HG02981 (cell line): ENCODE results near the gene DOCK4.

ENCODE experiments used
- ATAC-seq: cut with Tn5 transposase; IDR thresholded peaks from one replicate; pipeline ENCODE4 v1.9.1; 2021; ENCODE audit warnings: mild to moderate bottlenecking, moderate library complexity; ENCODE audit not compliant: unreplicated experiment

Gene DOCK4

DNA sequence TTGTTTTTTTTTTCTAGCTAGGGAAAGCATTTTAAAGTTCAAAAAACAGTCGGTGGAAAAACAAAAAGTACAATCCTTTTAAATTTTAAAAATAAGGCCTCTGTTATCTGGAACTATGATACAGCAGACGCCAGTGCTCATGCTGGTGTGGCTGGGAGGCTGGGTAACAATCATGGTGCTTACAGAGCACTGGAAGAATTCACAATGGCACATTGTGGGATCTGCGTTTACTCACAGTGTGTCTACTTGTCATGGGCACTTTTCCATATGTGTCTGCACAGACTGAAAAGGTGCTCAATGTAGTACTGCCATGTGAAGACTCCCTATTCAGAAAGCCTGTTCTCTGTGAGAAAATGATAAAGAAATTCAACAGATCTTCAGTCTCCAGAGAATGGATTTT is 365.7 kb downstream of the DOCK4 start:
- no peak for ATAC-seq

DNA sequence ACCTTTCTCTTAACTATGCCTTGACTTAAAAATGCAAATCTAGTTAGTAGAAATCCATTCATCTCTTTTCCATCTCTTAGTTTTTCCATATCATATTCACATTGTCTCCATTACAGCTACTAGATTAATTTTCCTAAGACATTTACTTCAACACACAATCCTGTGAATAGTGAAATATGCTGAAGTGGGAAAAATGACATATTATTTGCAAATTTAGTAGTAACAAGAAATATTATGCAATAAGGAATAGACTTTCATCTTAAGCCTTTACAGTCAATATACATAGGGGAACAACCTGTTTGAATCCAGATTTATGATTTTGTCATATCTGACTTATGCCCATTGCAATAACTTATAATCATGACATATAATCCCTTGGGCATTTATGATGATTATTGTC is 366.9 kb downstream of the DOCK4 start:
- no peak for ATAC-seq

GRCh38 chr7:111836592-111836991 is 369.6 kb downstream of the DOCK4 start:
- ATAC-seq = no peak

DNA sequence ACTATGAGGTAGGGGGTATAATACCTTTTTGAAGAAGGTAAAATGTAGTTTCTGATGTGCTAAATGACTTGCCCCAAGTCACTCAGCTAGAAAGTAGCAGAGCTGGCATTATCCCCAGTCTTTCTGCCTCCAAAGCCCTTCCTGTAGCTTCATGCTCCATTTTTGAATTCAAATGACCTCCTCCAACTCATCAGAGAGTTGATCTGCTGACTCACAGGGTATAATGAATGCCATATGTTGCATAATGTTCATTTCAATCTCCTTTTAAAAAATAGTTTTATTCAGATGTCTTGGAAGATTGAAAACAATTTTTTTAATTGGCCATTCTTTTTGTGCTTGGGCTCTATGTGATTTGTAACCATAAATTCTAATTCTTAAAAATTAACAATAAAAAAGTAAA is 371.1 kb downstream of the DOCK4 start:
- ATAC-seq = no peak

DNA sequence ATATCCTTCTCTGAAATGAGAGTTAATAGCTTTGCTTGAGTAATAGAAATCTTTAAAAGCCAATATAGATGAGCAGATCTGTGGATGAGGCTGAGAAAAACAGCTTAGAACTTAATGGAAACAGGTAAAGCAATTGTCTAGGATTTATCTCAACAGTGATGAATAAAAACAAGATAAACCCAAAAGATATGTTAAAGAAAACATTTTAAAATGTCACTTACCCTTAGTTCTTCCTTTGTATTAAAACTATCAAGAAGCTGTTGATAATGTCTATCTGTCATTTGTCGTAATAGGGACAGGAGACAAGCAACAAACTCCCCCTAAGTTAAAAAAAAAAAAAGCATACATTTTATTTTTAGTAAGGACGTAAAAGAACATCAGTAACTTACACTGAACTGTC is 371.8 kb downstream of the DOCK4 start:
- no peak for ATAC-seq

DNA sequence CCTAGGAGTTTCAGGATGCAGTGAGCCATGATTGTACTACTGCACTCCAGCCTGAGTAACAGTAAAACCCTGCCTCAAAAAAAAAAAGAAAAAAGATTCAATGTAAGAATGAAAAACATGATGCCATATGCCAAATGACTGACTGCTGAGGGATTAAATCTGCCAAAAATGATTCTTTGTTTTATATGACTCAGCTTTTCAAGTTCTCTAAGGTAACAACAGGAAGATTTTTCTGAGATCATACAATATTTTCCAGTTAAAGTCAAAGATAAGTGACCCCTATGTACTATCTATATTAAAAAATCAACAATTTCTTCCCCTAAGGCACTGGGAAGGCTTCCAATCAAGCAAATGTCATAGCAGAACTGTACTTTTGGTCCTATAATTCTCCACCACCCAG is 372.7 kb downstream of the DOCK4 start:
- no peak for ATAC-seq

DNA sequence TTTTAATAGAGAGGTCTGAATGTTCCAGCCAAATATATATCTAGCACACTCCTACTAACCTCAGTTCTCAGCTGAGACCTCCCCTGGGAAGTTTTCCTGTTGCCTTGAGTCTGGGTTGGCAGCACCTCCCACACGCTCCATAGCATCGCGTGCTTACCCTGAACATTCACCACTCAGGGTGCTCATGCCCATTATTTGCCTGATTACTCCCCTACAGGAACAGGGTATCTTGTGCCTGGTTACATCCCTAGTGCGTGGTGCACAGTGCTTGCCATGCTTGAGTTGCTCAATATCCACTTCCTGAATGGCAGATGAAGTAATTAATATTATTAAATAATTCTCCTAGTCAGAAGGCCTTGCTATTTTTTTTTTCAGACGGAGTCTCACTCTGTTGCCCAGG is 374.0 kb downstream of the DOCK4 start:
- ATAC-seq = no peak

GRCh38 chr7:111829221-111829620 is 377.0 kb downstream of the DOCK4 start:
- ATAC-seq = no peak

GRCh38 chr7:111827863-111828504 is 378.2 kb downstream of the DOCK4 start:
- no peak for ATAC-seq

DNA sequence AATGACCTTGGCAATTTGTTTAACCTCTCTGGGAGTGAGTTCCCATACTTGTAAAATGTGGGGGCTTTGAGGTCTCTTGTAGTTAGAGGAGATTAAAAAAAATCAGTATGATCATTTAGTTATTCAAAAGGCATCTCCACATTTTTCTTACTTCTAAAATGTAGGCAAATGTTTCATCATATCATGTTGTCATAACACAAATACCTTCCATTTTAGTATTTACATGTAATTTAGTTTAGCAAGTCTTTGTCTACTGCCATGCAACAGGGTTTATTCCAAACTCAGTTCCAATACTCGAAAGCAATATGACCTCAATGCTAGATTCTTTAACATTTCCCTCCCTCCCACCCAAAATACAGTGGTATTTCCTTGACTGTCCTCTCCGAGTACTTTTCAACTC is 381.2 kb downstream of the DOCK4 start:
- no peak for ATAC-seq

GRCh38 chr7:111823826-111824225 is 382.4 kb downstream of the DOCK4 start:
- no peak for ATAC-seq

- no peak for ATAC-seq
Measured at GRCh38 chr7:111821046-111821445, 385.2 kb downstream of the DOCK4 start.

- no peak for ATAC-seq
Measured at GRCh38 chr7:111820621-111821020, 385.6 kb downstream of the DOCK4 start.

GRCh38 chr7:111820121-111820520 is 386.1 kb downstream of the DOCK4 start:
- ATAC-seq = no peak

GRCh38 chr7:111815354-111815753 is 390.8 kb downstream of the DOCK4 start:
- no peak for ATAC-seq

- ATAC-seq = no peak
Measured at GRCh38 chr7:111813306-111813705, 392.9 kb downstream of the DOCK4 start.

DNA sequence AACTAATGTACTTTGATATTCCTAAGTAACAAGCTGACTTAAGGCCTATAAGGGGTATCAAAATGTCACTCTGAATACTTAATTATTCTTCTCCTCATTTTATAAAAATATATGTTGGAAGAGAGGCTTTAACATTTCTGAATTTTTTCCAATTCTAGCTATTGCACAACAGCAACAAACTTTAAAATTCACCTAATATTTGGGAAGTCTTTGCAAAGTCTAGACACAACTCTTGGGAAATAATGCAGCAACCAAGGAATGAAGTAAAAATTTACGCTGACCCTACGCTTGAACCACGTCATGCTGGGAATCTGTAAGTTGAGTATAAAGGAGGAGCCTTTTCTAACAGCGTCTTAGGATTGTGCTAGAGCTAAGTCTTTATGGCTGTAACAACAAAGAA is 400.0 kb downstream of the DOCK4 start:
- ATAC-seq = no peak

- no peak for ATAC-seq
Measured at GRCh38 chr7:111803015-111803758, 403.0 kb downstream of the DOCK4 start.

- ATAC-seq = no peak
Measured at GRCh38 chr7:111802194-111802772, 403.9 kb downstream of the DOCK4 start.

DNA sequence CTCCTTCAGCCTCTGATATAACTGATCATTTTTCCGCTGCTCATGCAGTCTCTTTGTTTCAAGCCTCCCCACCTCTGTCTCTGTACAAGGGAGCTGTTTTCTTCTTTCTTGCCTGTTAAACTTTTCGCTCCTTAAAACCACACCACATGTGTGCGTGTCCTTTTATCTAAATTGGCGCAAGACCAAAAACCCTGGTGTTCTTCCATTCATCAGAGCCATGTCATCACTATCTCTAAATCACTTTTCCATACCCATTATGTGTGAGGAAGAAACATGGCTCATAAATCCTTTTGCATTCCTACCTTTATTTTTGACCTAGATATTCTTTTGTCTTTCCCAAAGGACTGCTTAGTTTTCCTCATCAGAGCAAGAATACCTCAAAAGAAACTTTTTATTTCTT is 404.9 kb downstream of the DOCK4 start:
- ATAC-seq = no peak

- no peak for ATAC-seq
Measured at GRCh38 chr7:111796671-111797070, 409.5 kb downstream of the DOCK4 start.

DNA sequence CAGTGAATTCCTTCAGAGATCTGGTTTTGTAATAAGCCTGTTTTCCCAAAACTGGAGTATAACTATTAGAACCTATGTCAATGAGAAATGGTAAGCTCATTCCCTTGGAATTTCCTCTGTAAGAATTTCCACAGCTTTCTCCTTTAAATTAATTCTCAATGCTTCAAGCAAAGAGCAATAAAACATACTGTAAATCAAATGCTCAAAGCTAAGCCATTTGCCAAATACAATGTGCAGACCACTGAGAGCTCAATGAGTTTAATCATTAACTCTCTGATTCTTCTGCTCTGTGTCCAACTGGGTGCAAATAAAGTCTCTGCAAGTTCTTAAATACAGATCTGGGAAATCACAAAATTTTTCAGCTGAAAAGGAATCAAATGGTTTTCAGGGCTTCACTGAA is 416.3 kb downstream of the DOCK4 start:
- ATAC-seq = no peak

GRCh38 chr7:111789048-111789320 is 417.2 kb downstream of the DOCK4 start:
- no peak for ATAC-seq
